ENCODE data around the gene GJD3.

- TF ChIP-seq, protein P1, sequence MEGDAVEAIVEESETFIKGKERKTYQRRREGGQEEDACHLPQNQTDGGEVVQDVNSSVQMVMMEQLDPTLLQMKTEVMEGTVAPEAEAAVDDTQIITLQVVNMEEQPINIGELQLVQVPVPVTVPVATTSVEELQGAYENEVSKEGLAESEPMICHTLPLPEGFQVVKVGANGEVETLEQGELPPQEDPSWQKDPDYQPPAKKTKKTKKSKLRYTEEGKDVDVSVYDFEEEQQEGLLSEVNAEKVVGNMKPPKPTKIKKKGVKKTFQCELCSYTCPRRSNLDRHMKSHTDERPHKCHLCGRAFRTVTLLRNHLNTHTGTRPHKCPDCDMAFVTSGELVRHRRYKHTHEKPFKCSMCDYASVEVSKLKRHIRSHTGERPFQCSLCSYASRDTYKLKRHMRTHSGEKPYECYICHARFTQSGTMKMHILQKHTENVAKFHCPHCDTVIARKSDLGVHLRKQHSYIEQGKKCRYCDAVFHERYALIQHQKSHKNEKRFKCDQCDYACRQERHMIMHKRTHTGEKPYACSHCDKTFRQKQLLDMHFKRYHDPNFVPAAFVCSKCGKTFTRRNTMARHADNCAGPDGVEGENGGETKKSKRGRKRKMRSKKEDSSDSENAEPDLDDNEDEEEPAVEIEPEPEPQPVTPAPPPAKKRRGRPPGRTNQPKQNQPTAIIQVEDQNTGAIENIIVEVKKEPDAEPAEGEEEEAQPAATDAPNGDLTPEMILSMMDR (conservative IDR thresholded peaks at IDR 0.05; ENCODE audit: low read depth, low read length), result no peak
- no peak for TF ChIP-seq CEBPB (IDR thresholded peaks at IDR 0.05; ENCODE audit: low read depth, low read length)
- no peak for TF ChIP-seq BHLHE40 (IDR thresholded peaks at IDR 0.05; ENCODE audit: low read depth, low read length)
- TF ChIP-seq RAD21 (IDR thresholded peaks at IDR 0.05; ENCODE audit: low read length), result no peak
- TF ChIP-seq POLR2A (IDR thresholded peaks at IDR 0.05; ENCODE audit: low read depth, low read length), result peak; percentile 68; the same call in 1 of the 2 replicates
- no peak for TF ChIP-seq RFX5 (IDR thresholded peaks at IDR 0.05; ENCODE audit: low read depth, low read length)
- TF ChIP-seq MXI1 (IDR thresholded peaks at IDR 0.05; ENCODE audit: borderline replicate concordance, low read depth, low read length), result no peak
- TF ChIP-seq SMC3 (IDR thresholded peaks at IDR 0.05; ENCODE audit: low read depth, low read length), result no peak
- TF ChIP-seq ELK1 (IDR thresholded peaks at IDR 0.05; ENCODE audit: borderline replicate concordance, low read depth, low read length), result no peak
- TF ChIP-seq RCOR1 (IDR thresholded peaks at IDR 0.05; ENCODE audit: insufficient replicate concordance, low read length), result no peak
- no peak for TF ChIP-seq USF2 (IDR thresholded peaks at IDR 0.05; ENCODE audit: low read depth, low read length)
- 0 out of 2 replicates have a peak, but pooled peaks have one; percentile 43 for TF ChIP-seq CHD1 (IDR thresholded peaks at IDR 0.05; ENCODE audit: low read depth, low read length)
- no peak for TF ChIP-seq MAFK (IDR thresholded peaks at IDR 0.05; ENCODE audit: low read depth, low read length)
- no peak for TF ChIP-seq MAZ (IDR thresholded peaks at IDR 0.05; ENCODE audit: borderline replicate concordance, low read depth, low read length)
Observed at GRCh38 chr17:40342504-40343218, 21.9 kb downstream of the GJD3 start.
